Heart left ventricle (tissue), 16 donors: ENCODE data around the gene DNAH17. TPM values are rescaled to one million over a fixed set of nuclear protein-coding genes. Genes with fewer than 3 reads are reported as not detected.

Experiments used
- ATAC-seq, 4 donors: fragments of 200-7000 bp; cut with Tn5 transposase; one replicate each; pipeline ENCODE4 v1.9.1; 2020 to 2022; ENCODE audit warnings: moderate library complexity in 4 of 4, mild to moderate bottlenecking in 3 of 4, moderate number of reproducible peaks in 1 of 4
- DNase-seq, 5 donors: peaks; one replicate each; pipeline ENCODE4 v3.0.0-alpha.2; 2020
- H3K27ac ChIP-seq, 12 donors: fragments of 200-600 bp; sonication (generic) in 4 of 12; one replicate each; pipeline versions ENCODE4 v1.5.0 to v1.8.0; 2016 to 2022; ENCODE audit warnings: mild to moderate bottlenecking in 2 of 12
- H3K27me3 ChIP-seq, 9 donors: fragments of 200-600 bp; sonication (generic) in 2 of 9; one replicate each; pipeline versions ENCODE4 v1.5.1 to v1.8.0; 2016 to 2022; ENCODE audit warnings: mild to moderate bottlenecking in 3 of 9
- H3K36me3 ChIP-seq, 9 donors: fragments of 200-600 bp; sonication (generic) in 2 of 9; one replicate each; pipeline versions ENCODE4 v1.5.0 to v1.8.0; 2018 to 2022; ENCODE audit warnings: mild to moderate bottlenecking in 2 of 9
- H3K4me1 ChIP-seq, 12 donors: fragments of 200-600 bp; sonication (generic) in 4 of 12; one replicate each; pipeline versions ENCODE4 v1.5.0 to v1.8.0; 2016 to 2022; ENCODE audit warnings: mild to moderate bottlenecking in 3 of 12
- H3K4me3 ChIP-seq, 12 donors: fragments of 200-600 bp; sonication (generic) in 4 of 12; one replicate each; pipeline versions ENCODE4 v1.5.0 to v1.8.0; 2017 to 2022; ENCODE audit warnings: mild to moderate bottlenecking in 9 of 12, moderate library complexity in 4 of 12
- H3K9me3 ChIP-seq, 12 donors: fragments of 200-600 bp; sonication (generic) in 4 of 12; one replicate each; pipeline versions ENCODE4 v1.5.0 to v1.8.0; 2016 to 2022; ENCODE audit warnings: mild to moderate bottlenecking in 1 of 12
- POLR2A ChIP-seq, 2 donors: fragments of 450-650 bp; IDR thresholded peaks; one replicate each; pipeline ENCODE4 v1.6.1; 2017; ENCODE audit warnings: antibody characterized with exemption in 2 of 2, mild to moderate bottlenecking in 2 of 2, moderate library complexity in 2 of 2
- WGBS, 4 donors: extraction: QIAGEN DNeasy Blood & Tissue Kit in 2 of 4; methylation state at CpG; one replicate each; pipeline versions ENCODE4 v1.1.5 to v1.1.7; 2013 to 2018; 5-methylcytosine and 5-hydroxymethylcytosine counted together
- intact Hi-C, 10 donors: fragments of 100-400 bp; cut with DNase I; formaldehyde crosslinking; loops; one replicate each; pipeline versions ENCODE4 v1.11.1 to v1.14.2; 2022
- polyA plus RNA-seq, 2 donors: library from polyadenylated mRNA; stranded (reverse); fragments of 200-250 nt; gene quantifications; one replicate each; pipeline ENCODE4 v1.2.3, GENCODE V29; 2013
- total RNA-seq, 9 donors: library from RNA; depleted of rRNA in 2 of 9; stranded (reverse); fragments of >200 nt in 2 of 9; fragmentation: NEBNext Ultra II Directional in 3 of 9; extraction: Animal tissue kit (Norgen Biotek cat#: 25700) in 3 of 9; gene quantifications; one replicate each; pipeline versions ENCODE4 v1.1.0 to v1.2.4, GENCODE V29; 2016 to 2023
- TF ChIP-seq, protein P1 (sequence below), 12 donors: fragments of 200-600 bp; sonication (generic) in 4 of 12; IDR thresholded peaks; one replicate each; pipeline versions ENCODE4 v1.5.0 to v1.8.0; 2018 to 2022; ENCODE audit warnings: antibody characterized with exemption in 12 of 12, mild to moderate bottlenecking in 5 of 12
- donor health status: ischemic (EF 13 %, LVEDD 7.1; RV severe dilation, severe dysfunction).
- donor health status: healthy with polysubstance abuse.
- donor health status: DM: no; HTN: yes; CAD: no.
- donor health status: DM: no; HTN: no; CAD: no.
- donor health status: ischemic (EF 25% LVEDD 6.9; RV normal size, moderate dysfunction).
- donor health status: ischemic (EF 25% LVEDD 5.7; RV mildly dilated, moderate dysfunction).
- donor health status: healthy.
- donor health status: DM: yes; HTN: yes; CAD: no.
- donor health status: ischemic (EF 35%, LVEDD 5.7; RV mildly dilated, moderate dysfunction).
- donor health status: nonischemic (EF 11% LVEDD 7.7; RV severe dilation, severe dysfunction).
- donor health status: DM: yes; HTN: yes; CAD: no.
- donor health status: PGD.
- donor health status: ischemic (EF 29% LVEDD 5.4; RV normal size, mild dysfunction).
- donor health status: nonischemic (EF 23%, LVEDD 6.1; RV moderate dilation, normal function).

DNAH17 gene
- total and polyA plus RNA-seq, 11 donors = 0.02 to 0.63 (median 0.17) TPM; not detected in 4

DNA sequence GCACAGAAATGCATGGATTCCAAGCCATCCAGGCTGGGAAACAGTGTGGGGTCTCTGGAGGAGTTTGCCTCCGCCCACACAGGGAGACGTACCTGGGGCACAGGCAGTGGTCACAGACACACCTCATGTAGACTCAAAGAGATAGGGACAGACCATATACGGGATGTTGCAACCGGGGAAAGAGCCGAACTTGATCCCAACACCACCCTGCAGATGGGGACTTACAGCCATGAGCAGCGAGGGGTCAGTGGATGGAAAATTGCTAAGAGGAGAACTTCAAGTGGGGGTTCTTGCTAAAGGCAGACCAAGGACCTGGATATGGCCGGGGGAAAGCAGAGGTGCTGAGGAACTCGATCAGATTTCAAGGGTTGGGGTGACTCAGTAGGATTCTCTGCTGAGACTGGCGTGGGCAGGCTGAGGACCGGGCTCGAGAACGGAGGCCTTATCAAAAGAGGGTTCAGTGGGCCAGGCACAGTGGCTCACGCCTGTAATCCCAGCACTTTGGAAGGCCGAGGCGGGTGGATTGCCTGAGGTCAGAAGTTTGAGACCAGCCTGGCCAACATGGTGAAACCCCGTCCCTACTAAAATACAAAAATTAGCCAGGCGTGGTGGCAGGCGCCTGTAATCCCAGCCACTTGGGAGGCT, 12.0 kb upstream of the DNAH17 start:
- DNase-seq (peak in 2 of 5 donors; percentile 7 to 29), ATAC-seq (no peak)
- H3K4me1 ChIP-seq = peaks cover 0 to 30% (median 11%) of the 10 kb centered on the region in 12 donors
- H3K27me3 ChIP-seq = peaks cover 0 to 11% (median 0%) of the 10 kb centered on the region in 9 donors
- WGBS, 4 donors = 90 to 97% (median 97%) methylated on average over 18 of the region's 18 CpGs
- no peaks in the 10 kb centered on the region for H3K9me3 ChIP-seq
- no peaks in the 10 kb centered on the region for H3K36me3 ChIP-seq
- no peak overlapping the region for H3K4me3 ChIP-seq
- intact Hi-C loops = loop anchor here in 1 of 10 donors (5.0 kb wide), 1 partner anchor 47 kb away; no protein-coding TSS in a partner anchor
- no peak for TF ChIP-seq POLR2A (IDR thresholded peaks at IDR 0.05)
- TF ChIP-seq, protein P1, sequence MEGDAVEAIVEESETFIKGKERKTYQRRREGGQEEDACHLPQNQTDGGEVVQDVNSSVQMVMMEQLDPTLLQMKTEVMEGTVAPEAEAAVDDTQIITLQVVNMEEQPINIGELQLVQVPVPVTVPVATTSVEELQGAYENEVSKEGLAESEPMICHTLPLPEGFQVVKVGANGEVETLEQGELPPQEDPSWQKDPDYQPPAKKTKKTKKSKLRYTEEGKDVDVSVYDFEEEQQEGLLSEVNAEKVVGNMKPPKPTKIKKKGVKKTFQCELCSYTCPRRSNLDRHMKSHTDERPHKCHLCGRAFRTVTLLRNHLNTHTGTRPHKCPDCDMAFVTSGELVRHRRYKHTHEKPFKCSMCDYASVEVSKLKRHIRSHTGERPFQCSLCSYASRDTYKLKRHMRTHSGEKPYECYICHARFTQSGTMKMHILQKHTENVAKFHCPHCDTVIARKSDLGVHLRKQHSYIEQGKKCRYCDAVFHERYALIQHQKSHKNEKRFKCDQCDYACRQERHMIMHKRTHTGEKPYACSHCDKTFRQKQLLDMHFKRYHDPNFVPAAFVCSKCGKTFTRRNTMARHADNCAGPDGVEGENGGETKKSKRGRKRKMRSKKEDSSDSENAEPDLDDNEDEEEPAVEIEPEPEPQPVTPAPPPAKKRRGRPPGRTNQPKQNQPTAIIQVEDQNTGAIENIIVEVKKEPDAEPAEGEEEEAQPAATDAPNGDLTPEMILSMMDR (IDR thresholded peaks at IDR 0.05) = no peak
- no peak overlapping the region for H3K27ac ChIP-seq

DNA sequence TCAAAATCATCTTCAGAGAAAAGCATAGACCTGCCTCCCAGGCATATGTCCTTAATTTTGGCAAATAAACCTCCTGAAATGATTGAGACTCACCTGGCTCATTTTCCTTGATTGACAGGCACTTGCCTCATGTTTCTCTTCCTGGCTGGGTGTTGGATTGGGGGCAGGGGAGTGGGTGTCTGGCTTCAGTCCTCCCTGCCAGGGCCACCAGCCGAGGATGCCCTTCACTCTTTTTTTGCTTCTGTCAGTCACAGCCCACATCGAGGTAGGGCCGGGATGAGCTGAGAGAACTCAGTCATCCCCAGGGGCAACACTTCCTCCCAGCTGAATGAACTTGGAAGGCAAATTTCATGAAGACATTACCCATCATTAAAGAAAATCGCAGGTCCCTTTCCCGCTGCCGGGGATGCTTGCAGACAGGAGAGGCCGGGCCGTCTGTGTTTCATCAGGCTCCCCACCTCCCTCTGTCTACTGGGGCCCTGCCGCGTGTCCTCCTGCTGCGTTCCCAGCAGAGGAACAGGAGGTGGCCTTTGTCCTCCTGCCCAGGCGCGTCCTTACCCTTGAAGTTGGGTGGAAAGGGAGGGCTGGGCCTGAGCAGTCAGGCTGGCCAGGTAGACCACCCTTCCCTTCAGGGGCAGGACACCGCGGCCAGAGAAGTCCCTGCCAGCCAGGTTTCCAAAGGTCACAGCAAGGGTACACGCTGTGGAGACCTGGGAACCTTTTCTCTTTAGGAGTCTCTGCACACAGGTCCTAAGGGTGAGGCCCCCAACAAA, 11.2 kb upstream of the DNAH17 start:
- TF ChIP-seq, protein P1 (IDR thresholded peaks at IDR 0.05) = no peak
- no peak for ATAC-seq
- H3K27me3 ChIP-seq = peaks cover 0 to 11% (median 0%) of the 10 kb centered on the region in 9 donors
- intact Hi-C loops = loop anchor here in 1 of 10 donors (5.0 kb wide), 1 partner anchor 46 kb away; no protein-coding TSS in a partner anchor
- no peaks in the 10 kb centered on the region for H3K36me3 ChIP-seq
- no peak overlapping the region for H3K4me3 ChIP-seq
- H3K27ac ChIP-seq = no peak overlapping the region
- 43 to 56% (median 51%) methylated on average over 13 to 16 of the region's 16 CpGs for WGBS, 4 donors
- H3K4me1 ChIP-seq = peaks cover 0 to 30% (median 11%) of the 10 kb centered on the region in 12 donors
- peak in 2 of 5 donors; percentile 31 to 41 for DNase-seq
- H3K9me3 ChIP-seq = no peaks in the 10 kb centered on the region

DNA sequence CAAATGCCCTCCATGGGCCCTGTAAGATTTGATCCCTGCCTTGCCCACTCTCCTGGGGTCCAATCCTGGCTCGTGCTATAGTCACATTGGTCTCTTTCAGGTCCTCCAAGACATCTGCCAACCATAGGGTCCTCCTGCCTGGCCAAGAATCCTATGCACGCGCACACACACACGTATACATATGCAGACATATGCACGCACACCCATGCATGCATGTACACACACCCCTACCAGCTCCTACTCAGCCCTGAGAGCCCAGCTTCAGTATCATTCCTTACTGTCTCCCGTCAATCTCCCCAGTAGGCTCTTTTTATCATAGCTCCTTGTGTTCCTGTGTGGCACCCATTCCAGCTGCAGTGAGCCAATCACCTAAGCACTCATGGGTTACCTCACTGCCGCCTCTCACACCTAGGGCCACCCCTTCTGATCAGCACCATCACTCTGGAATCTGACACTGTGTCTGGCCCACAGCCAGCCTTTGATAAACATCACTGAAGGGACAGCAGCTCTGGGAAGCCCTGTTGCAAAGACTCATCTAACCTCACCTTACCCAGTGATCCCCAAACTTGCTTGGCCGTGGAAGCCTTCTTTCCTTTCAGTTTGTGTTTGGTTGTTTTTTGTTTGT, 7.9 kb upstream of the DNAH17 start:
- peak in 2 of 5 donors; percentile 5 to 13 for DNase-seq
- Histone ChIP-seq H3K27ac (no peak overlapping the region), H3K4me3 (no peak overlapping the region), H3K4me1 (peaks cover 0 to 11% (median 2%) of the 10 kb centered on the region in 12 donors), H3K27me3 (peaks cover 0 to 11% (median 0%) of the 10 kb centered on the region in 9 donors), H3K36me3 (no peaks in the 10 kb centered on the region), H3K9me3 (no peaks in the 10 kb centered on the region)
- no peak for TF ChIP-seq POLR2A (IDR thresholded peaks at IDR 0.05)
- TF ChIP-seq, protein P1 (IDR thresholded peaks at IDR 0.05) = no peak
- 88 to 93% (median 92%) methylated on average over 8 of the region's 8 CpGs for WGBS, 4 donors
- ATAC-seq = no peak
- intact Hi-C loops = loop anchor here in 1 of 10 donors (5.0 kb wide), 1 partner anchor 43 kb away; no protein-coding TSS in a partner anchor

DNA sequence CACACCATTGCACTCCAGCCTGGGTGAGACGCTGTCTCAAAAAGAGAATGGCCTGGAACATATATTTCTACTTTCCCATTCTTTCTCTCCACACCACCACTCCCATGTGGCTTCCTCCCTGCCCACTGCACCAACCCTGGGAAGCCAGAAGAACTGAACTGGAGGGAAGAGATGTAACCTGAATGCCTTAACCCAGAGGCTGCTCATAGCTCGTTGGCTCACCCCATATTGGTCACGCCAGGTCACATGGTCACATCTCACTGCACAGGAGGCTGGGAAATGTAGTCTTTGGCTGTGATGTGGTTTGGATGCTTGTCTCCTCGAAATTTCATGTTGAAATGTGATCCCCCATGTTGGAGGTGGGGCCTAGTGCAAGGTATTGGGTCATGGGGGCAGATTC, 5.9 kb upstream of the DNAH17 start:
- intact Hi-C loops = no loop called here
- no peak for TF ChIP-seq POLR2A (IDR thresholded peaks at IDR 0.05)
- TF ChIP-seq, protein P1 (IDR thresholded peaks at IDR 0.05) = no peak
- no peak for ATAC-seq

More for the DNA sequence above, 5.9 kb upstream of the DNAH17 start:
- no peak overlapping the region for H3K27ac ChIP-seq
- no peak overlapping the region for H3K4me3 ChIP-seq
- no peaks in the 10 kb centered on the region for H3K9me3 ChIP-seq
- 44 to 57% (median 52%) methylated on average over 4 of the region's 4 CpGs for WGBS, 4 donors
- H3K36me3 ChIP-seq = no peaks in the 10 kb centered on the region
- DNase-seq = peak in 1 of 5 donors; percentile 15
- H3K4me1 ChIP-seq = peaks cover 0 to 14% (median 0%) of the 10 kb centered on the region in 12 donors
- H3K27me3 ChIP-seq = peaks cover 0 to 11% (median 0%) of the 10 kb centered on the region in 9 donors
